ENCODE measurements around the gene DAB2IP.

DAB2IP gene

GRCh38 chr9:121604654-121605053 is 46.8 kb upstream of the DAB2IP start:
- no peak overlapping the region for H3K9ac ChIP-seq (ENCODE audit: low read length)
- no peaks in the 10 kb centered on the region; the same call in 1 of the 2 replicates for H3K27me3 ChIP-seq (ENCODE audit: insufficient read depth, low read length)
- no peak overlapping the region for H3K4me3 ChIP-seq (ENCODE audit: low read depth, low read length, poor library complexity, severe bottlenecking)
- H4K20me1 ChIP-seq (ENCODE audit: insufficient read depth, low read length), result no peaks in the 10 kb centered on the region
- no peaks in the 10 kb centered on the region for H3F3A ChIP-seq (ENCODE audit: insufficient read depth, low read length)
- no peak overlapping the region for H3K27ac ChIP-seq (ENCODE audit: low read depth, low read length, poor library complexity, severe bottlenecking)
- TF ChIP-seq EZH2 (IDR thresholded peaks at IDR 0.05; ENCODE audit: borderline replicate concordance, low read length), result no peak
- H3K9me2 ChIP-seq (ENCODE audit: low read depth, low read length), result no peaks in the 10 kb centered on the region
- no peaks in the 10 kb centered on the region for H3K9me3 ChIP-seq (ENCODE audit: low read length)
- no peaks in the 10 kb centered on the region for H3K4me1 ChIP-seq (ENCODE audit: insufficient read depth, low read length, severe bottlenecking)
- no peak overlapping the region for H2AFZ ChIP-seq (ENCODE audit: low read length)
- H3K4me2 ChIP-seq (ENCODE audit: low read length), result no peak overlapping the region
- H3K79me2 ChIP-seq (ENCODE audit: insufficient read depth, low read length), result no peaks in the 10 kb centered on the region
- H3K36me3 ChIP-seq (ENCODE audit: insufficient read depth, low read length), result no peaks in the 10 kb centered on the region

- Histone ChIP-seq H3K27ac (ENCODE audit: low read depth, low read length, poor library complexity, severe bottlenecking) (no peak overlapping the region), H3K9ac (ENCODE audit: low read length) (no peak overlapping the region)
These were observed 43.8 kb upstream of the DAB2IP start for GRCh38 chr9:121607434-121608167.

GRCh38 chr9:121608168-121608853 is 43.1 kb upstream of the DAB2IP start:
- H3K27ac ChIP-seq (ENCODE audit: low read depth, low read length, poor library complexity, severe bottlenecking), result no peak overlapping the region
- H3K4me2 ChIP-seq (ENCODE audit: low read length), result no peak overlapping the region
- H3K9me2 ChIP-seq (ENCODE audit: low read depth, low read length), result no peaks in the 10 kb centered on the region
- no peaks in the 10 kb centered on the region for H3K4me1 ChIP-seq (ENCODE audit: insufficient read depth, low read length, severe bottlenecking)
- no peaks in the 10 kb centered on the region for H3F3A ChIP-seq (ENCODE audit: insufficient read depth, low read length)
- no peaks in the 10 kb centered on the region for H3K79me2 ChIP-seq (ENCODE audit: insufficient read depth, low read length)
- TF ChIP-seq EZH2 (IDR thresholded peaks at IDR 0.05; ENCODE audit: borderline replicate concordance, low read length) (no peak), CTCF (IDR thresholded peaks at IDR 0.05; ENCODE audit: low read length) (no peak)
- H3K27me3 ChIP-seq (ENCODE audit: insufficient read depth, low read length), result no peaks in the 10 kb centered on the region; the same call in 1 of the 2 replicates
- no peak overlapping the region for H2AFZ ChIP-seq (ENCODE audit: low read length)
- H3K9me3 ChIP-seq (ENCODE audit: low read length), result no peaks in the 10 kb centered on the region
- no peak overlapping the region for H3K9ac ChIP-seq (ENCODE audit: low read length)
- H3K4me3 ChIP-seq (ENCODE audit: low read depth, low read length, poor library complexity, severe bottlenecking), result no peak overlapping the region
- H4K20me1 ChIP-seq (ENCODE audit: insufficient read depth, low read length), result no peaks in the 10 kb centered on the region
- no peaks in the 10 kb centered on the region for H3K36me3 ChIP-seq (ENCODE audit: insufficient read depth, low read length)

More at GRCh38 chr9:121607434-121608167, 43.8 kb upstream of the DAB2IP start:
- H3K36me3 ChIP-seq (ENCODE audit: insufficient read depth, low read length), result no peaks in the 10 kb centered on the region
- no peaks in the 10 kb centered on the region; the same call in 1 of the 2 replicates for H3K27me3 ChIP-seq (ENCODE audit: insufficient read depth, low read length)
- no peak overlapping the region for H2AFZ ChIP-seq (ENCODE audit: low read length)
- H3K9me3 ChIP-seq (ENCODE audit: low read length), result no peaks in the 10 kb centered on the region
- no peak overlapping the region for H3K4me3 ChIP-seq (ENCODE audit: low read depth, low read length, poor library complexity, severe bottlenecking)
- no peak overlapping the region for H3K4me2 ChIP-seq (ENCODE audit: low read length)
- no peaks in the 10 kb centered on the region for H3K4me1 ChIP-seq (ENCODE audit: insufficient read depth, low read length, severe bottlenecking)
- H4K20me1 ChIP-seq (ENCODE audit: insufficient read depth, low read length), result no peaks in the 10 kb centered on the region
- no peak for TF ChIP-seq EZH2 (IDR thresholded peaks at IDR 0.05; ENCODE audit: borderline replicate concordance, low read length)
- TF ChIP-seq CTCF (IDR thresholded peaks at IDR 0.05; ENCODE audit: low read length), result no peak
- no peaks in the 10 kb centered on the region for H3F3A ChIP-seq (ENCODE audit: insufficient read depth, low read length)
- no peaks in the 10 kb centered on the region for H3K9me2 ChIP-seq (ENCODE audit: low read depth, low read length)
- H3K79me2 ChIP-seq (ENCODE audit: insufficient read depth, low read length), result no peaks in the 10 kb centered on the region

All from OCI-LY1 (cell line).